Body of pancreas (tissue), 4 donors: ENCODE measurements around the gene LAMA2.

Source experiments
- CTCF ChIP-seq, 7 experiments: fragments of 450-650 bp in 4 of 7; fragments of 200-600 bp in 3 of 7; sonication (generic) in 3 of 7; IDR thresholded peaks; one replicate each; pipeline ENCODE4 v1.5.1; 2016 to 2019; ENCODE audit warnings: antibody characterized with exemption in 7 of 7
- POLR2A ChIP-seq, 3 donors: fragments of 450-650 bp; IDR thresholded peaks; one replicate each; pipeline ENCODE4 v1.6.1; 2016; ENCODE audit warnings: antibody characterized with exemption in 3 of 3, mild to moderate bottlenecking in 2 of 3

GRCh38 chr6:129432738-129433137 lies 549.8 kb downstream of the LAMA2 start:
- TF ChIP-seq POLR2A (IDR thresholded peaks at IDR 0.05) (no peak), CTCF (IDR thresholded peaks at IDR 0.05) (no peak)
